Muscle of back (tissue), 11 donors: ENCODE results near the gene NOSIP. TPM values are rescaled to one million over a fixed set of nuclear protein-coding genes. Genes with fewer than 3 reads are reported as not detected.

ENCODE experiments used
- DNase-seq, 3 donors: peaks; one replicate each; pipeline versions ENCODE4 v3.0.0 to v3.0.0-alpha.2; 2013
- polyA plus RNA-seq, 10 donors: library from polyadenylated mRNA; unstranded; fragments of 120-200 nt; gene quantifications; one replicate each; pipeline ENCODE4 v1.2.1, GENCODE V29; 2013; ENCODE audit not compliant: insufficient read length in 10 of 10

The NOSIP gene
- polyA plus RNA-seq, 10 donors = 42.8 to 73.0 (median 54.0) TPM

GRCh38 chr19:49596407-49596806, 16.1 kb upstream of the NOSIP start:
- DNase-seq = no peak

DNA sequence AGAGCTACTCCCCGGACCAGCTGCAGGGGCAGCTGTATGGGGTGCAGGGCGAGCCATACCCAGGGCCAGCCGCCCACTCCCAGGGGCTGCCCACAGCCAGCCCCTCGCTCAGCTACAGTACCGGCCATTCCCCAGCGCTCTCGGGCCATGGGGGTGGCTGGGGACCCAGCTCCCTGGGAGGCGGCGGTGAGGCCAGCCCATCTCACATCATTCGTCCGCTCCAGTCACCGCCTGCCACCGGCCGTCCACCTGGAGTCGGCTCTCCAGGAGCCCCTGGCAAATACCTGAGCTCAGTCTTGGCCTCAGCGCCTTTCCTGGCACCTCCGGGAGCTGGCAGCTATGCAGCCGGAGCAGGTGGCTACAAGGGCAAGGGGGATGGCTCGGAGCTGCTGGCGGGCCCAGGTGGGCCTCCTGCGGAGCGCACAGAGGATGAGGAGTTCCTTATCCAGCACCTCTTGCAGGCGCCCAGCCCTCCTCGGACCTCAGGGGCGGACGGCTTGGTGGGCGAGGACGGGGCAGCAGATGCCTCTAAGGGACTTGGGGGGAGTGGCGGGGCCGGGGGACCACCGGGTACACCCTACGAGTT, 15.6 kb upstream of the NOSIP start:
- no peak for DNase-seq

- no peak for DNase-seq
These were observed 14.8 kb upstream of the NOSIP start for GRCh38 chr19:49594993-49595818.

DNA sequence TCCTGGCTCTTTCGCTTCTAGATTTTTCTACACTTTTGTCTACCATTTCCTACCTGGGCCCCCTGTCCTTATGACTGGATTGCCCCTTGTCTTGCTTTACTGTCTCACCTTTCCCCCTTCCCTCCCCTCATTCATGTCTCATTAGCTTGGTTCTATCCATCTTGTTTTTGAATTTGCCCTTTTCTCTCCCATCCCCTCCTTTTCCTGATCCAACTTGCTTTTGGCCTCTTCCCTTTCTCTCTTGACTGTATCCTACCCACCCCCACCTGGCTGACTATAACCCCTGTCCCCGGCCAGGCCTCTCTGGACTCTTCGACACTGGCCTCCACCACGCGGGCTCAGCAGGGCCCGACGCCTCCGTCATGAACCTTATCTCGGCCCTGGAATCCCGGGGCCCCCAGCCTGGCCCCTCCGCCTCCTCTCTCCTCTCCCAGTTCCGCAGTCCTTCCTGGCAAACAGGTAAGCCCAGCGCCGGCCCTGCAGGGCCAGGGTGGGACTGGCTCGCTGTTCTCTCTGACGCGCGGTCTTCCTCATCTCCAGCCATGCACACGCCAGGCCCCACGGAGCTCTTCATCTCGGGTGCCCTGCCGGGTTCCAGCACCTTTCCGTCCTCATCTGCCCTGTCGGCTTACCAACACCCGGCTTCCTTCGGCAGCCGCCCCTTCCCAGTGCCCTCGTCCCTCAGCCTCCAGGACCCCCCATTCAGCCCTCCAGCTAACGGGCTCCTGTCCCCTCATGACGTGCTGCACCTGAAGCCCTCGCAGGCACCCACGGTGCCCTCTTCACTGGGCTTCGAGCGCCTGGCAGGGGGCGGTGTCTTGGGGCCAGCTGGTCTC, 14.0 kb upstream of the NOSIP start:
- no peak for DNase-seq

- peak; percentile 90 to 96 (median 92) for DNase-seq
These were observed 13.1 kb upstream of the NOSIP start for GRCh38 chr19:49593233-49594113.

DNA sequence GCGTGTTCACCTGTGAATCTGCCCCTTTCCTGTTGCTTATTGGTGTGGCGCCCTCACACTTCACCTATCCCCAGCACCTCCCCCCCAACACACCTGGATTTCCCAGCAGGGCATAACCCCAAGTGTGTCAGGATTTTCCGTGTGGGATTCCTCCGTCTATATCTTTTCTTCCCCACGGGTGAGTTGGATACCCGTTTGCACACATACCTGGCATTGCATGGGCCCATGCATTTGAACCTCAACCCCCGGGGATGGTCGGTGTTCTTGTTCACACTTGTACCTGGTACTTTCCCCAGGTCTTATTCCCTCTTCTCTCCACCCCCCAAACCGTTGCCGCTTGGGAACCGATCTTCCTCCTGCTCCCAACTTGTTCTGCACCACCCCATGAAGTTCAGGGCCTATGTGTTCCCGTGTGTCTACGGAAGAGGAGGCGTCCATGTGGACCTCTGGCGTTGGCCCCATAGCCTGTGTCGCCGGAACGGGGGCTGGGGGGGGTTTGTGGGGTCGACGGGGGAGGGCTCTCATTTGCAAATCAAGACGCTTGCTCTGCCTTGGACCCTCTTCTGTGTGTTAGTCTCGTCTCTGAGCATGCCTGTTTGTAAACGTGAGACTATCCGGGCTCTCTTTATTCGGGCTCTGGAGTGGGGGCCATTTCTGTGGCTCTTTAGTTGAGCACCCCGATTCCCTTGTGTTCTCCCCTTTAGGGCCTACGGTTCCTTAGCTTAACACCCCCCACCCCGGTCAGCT, 12.3 kb upstream of the NOSIP start:
- DNase-seq = peak in 1 of 3 donors; percentile 34

GRCh38 chr19:49591731-49592485, 11.6 kb upstream of the NOSIP start:
- peak in 2 of 3 donors; percentile 42 to 86 for DNase-seq

- DNase-seq = peak; percentile 73 to 91 (median 80)
These were observed 10.8 kb upstream of the NOSIP start, which contains the start of gene PRR12 for GRCh38 chr19:49590971-49591730. PRR12 (plus strand) TSS chr19:49591182; CDS start chr19:49591655, 473 bp downstream.

DNA sequence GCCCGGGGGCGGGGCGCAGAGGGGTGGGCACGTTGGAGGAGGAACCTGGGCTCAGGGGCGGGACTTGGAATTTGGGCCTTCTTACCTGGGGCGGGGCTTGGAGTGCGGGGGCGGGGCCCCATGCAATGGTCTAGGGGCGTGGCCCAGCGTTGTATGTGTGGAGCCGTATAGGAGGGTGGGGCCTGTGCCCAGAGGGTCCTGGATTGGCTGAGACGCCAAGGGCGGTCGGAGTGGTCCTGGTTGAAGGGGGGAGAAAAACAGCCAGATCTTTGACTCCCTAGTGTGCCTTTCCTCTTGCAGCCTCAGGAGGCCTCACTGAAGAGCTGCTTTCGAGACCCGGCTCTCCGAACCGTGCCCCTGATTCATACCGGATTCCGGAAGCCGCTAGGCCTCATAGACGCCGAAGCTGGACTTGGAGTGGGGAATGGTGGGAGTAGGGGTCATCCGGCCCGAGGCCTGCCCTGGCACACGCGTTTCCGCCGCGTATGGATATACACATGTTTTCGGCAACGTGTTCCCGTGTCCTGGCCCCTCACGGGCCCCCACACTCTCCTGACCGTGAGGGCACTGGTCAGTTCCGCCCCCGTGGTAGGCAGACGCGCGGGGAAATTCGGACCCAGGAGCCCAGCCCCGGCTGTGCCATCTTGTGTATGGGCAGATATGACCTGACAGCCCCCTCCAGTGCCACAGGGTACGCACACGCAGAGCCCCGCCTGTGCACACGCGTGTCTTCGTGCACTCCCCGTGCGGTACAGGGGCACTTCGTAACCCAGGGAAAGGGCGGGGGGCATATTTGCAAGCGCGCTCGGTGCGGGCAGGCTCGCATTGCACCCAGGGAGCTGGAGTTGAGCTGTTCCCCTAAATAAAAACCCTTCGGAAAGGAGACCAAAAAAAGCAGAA, 10.0 kb upstream of the NOSIP start:
- DNase-seq = peak; percentile 92 to 96 (median 95)

- DNase-seq = peak in 1 of 3 donors; percentile 48
These were observed 9.1 kb upstream of the NOSIP start for GRCh38 chr19:49589502-49589905.

DNA sequence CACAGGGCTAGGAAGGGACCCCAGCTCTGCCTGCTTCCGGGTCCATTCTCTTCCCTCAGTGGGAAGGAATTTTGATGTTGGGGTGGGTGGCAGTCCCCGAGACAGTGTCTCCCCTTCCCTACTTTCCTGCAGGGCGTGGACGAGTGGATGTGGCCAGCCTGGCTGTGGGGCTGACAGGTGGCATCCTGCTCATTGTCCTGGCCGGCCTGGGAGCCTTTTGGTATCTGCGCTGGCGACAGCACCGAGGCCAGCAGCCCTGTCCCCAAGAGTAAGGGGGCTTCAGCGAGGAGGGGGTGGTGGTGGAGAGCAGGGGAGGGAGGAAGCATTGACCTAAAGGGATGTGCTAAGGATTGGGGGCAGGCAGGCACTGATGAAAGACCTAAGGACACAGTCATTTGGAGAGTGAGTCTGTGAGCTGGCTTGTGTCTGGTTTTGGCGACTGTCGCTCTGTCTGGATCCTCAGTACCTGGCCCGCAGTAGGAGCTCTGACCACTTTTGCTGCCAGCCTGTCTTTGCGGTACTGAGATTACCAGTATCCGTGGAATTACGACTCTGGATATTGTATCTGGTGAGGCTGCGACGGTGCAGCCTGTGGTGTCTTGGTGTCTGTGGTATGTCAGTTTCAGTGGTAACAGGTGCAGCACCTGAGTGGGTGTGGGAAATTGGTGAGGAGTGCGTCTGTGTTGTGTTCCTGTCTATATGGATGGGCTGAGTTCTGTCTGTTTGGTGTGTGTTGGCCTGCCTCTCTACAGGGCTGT, 8.2 kb upstream of the NOSIP start:
- no peak for DNase-seq

DNA sequence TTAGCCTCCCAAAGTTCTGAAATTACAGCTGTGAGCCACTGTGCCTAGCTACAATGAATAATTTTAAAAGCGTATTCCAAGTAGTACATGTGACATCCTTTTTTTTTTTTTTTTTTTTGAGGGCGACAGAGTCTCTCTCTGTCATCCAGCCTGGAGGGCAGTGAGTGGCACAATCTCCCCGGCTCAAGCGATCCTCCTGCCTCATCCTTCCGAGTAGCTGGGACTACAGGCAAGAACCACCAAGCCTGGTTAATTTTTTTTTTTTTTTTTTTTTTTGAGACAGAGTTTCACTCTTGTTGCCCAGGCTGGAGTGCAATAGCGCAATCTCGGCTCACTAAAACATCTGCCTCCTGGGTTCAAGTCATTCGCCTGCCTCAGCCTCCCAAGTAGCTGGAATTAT, 6.9 kb upstream of the NOSIP start:
- no peak for DNase-seq

DNA sequence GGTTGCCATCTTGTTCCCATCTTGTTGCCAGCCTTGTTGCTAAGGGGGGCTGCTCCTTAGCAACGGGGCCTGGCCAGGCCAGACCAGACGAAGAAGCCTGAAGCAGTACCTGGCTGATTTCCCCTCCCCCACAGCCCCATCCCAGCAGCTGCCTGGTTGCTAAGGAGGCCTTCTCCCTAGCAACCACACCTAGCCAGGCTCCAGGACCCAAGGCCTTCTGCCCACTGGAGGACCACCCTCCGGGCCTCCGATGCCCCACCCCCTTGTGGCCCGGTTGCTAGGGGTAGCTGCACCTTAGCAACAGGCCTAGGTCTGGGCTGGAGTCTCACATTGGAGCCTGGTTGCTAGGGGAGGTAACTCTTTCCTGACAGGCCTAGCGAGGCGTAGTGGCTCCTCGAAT, 4.7 kb upstream of the NOSIP start:
- no peak for DNase-seq

DNA sequence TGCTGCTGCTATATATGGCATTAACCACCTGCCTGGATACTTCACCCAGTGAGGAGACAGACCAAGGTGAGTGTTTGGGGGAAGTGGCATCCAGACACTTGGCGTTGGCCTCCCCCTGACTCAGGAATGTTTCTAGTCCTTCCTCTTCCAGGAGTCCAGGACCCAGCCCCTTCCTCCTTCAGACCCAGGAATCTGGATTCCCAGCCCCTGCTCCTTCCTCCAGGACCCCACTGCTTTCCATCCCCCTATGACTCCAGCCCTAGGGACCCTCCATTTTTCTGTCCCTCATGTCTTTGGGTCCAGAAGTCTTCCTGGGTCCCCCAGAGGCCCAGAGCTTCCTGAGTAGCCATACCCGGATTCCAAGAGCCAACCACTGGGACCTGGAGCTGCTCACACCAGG, 2.9 kb upstream of the NOSIP start:
- DNase-seq = no peak

DNA sequence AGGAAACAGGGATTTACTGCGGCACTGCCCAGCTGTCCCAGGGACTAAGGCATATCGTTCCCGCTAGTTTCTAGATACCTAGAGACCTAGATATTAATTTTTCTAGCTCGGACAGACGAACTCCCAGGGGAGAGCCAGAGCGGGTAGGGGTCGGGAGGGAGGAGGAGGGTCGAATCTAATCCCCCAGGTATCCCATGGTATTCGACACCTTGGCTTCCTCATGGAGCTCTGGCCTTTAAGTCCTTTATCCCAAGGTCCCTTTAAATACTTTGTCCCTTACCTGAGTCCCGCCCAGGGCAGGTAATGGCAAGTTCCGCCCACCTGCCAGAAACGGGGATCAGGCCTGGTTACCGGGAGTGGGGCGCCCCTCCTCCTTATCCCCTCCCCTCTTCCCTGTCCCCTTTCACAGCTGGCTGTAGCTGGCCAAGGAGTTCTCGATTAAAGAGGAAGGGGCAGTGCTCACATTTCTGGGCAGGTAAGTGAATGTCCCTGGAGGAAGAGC, 702 bp upstream of the NOSIP start, which contains the start of gene PRRG2:
PRRG2 (plus strand) TSS at position 310 of the 502 bp plus-strand sequence. CDS start 1,904 bp downstream, outside the sequence.
- DNase-seq = no peak

GRCh38 chr19:49579947-49580263, 451 bp downstream of the NOSIP start:
- DNase-seq = no peak

DNA sequence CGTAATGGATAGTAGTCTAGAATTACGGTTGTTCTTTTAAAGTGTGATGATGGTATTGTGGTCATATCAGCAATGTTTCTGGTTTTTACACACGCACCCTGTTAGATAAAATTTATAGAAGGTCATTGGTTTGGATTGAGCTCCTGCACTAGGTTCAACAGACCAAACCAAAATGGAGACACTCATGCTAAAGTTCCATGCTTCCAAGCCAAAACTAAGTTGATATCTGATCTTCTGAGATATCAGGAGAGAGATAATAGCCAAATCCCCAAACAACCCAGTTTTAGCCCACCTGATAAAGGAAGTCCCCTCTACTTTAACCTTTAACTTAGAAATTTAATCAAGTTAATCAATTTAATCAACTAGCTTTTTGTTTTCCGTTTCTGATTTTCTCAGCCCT, 1.2 kb downstream of the NOSIP start:
- DNase-seq = no peak
